HFFc6 (cell line): ENCODE measurements around the gene SNX7. TPM values are rescaled to one million over a fixed set of nuclear protein-coding genes. Genes with fewer than 3 reads are reported as not detected.

ENCODE experiments used
- DNase-seq: peaks from one replicate; pipeline ENCODE4 v3.0.0-alpha.2; 2018
- H3K27ac Mint-ChIP-seq: 2 replicates; pipeline ENCODE4 v1.8.0; 2020; ENCODE audit warnings: mild to moderate bottlenecking, mixed read lengths
- H3K27me3 Mint-ChIP-seq: 2 replicates; pipeline ENCODE4 v1.8.0; 2021; ENCODE audit warnings: mild to moderate bottlenecking, moderate library complexity, mixed read lengths; ENCODE audit not compliant: insufficient read depth
- H3K36me3 Mint-ChIP-seq: 2 replicates; pipeline ENCODE4 v1.8.0; 2021; ENCODE audit warnings: low read depth, mixed read lengths
- H3K4me1 Mint-ChIP-seq: 2 replicates; pipeline ENCODE4 v1.8.0; 2020; ENCODE audit warnings: low read depth, mixed read lengths
- H3K4me3 Mint-ChIP-seq: 2 replicates; pipeline ENCODE4 v1.8.0; 2020; ENCODE audit warnings: mild to moderate bottlenecking, moderate library complexity, mixed read lengths
- H3K9me3 Mint-ChIP-seq: 2 replicates; pipeline ENCODE4 v1.8.0; 2020; ENCODE audit warnings: mild to moderate bottlenecking, mixed read lengths
- total RNA-seq, 6 experiments: library from RNA; stranded (reverse); fragmentation: NEBNext Ultra II Directional; extraction: Animal tissue kit (Norgen Biotek cat#: 25700); gene quantifications; 2 replicates in 1 of 6; 3 replicates in 5 of 6; pipeline ENCODE4 v1.2.3, GENCODE V29; 2021
- TF ChIP-seq, protein P1 (sequence below): fragments of 200-600 bp; sonication (generic); IDR thresholded peaks from 2 replicates; pipeline ENCODE4 v1.5.0; 2021; ENCODE audit warnings: antibody characterized with exemption, mild to moderate bottlenecking

SNX7 gene
- total RNA-seq, 6 experiments from 2014 or later, result 26.3 to 35.2 (median 32.8) TPM

DNA sequence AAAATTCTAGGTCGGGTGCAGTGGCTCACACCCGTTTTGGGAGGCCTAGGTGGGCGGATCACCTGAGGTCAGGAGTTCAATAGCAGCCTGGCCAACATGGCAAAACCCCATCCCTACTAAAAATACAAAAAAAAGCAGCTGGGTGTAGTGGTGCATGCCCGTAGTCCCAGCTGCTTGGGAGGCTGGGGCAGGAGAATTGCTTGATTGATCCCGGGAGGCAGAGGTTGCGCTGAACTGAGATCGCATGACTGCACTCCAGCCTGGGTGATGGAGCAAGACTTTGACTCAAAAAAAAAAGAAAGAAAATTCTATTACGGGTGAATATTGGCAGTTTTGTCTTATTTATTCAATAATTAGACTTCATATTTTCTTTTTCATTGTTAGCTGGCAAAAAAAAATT is 62.1 kb downstream of the SNX7 start:
- no peaks in the 10 kb centered on the region for H3K27me3 Mint-ChIP-seq
- TF ChIP-seq, protein P1, sequence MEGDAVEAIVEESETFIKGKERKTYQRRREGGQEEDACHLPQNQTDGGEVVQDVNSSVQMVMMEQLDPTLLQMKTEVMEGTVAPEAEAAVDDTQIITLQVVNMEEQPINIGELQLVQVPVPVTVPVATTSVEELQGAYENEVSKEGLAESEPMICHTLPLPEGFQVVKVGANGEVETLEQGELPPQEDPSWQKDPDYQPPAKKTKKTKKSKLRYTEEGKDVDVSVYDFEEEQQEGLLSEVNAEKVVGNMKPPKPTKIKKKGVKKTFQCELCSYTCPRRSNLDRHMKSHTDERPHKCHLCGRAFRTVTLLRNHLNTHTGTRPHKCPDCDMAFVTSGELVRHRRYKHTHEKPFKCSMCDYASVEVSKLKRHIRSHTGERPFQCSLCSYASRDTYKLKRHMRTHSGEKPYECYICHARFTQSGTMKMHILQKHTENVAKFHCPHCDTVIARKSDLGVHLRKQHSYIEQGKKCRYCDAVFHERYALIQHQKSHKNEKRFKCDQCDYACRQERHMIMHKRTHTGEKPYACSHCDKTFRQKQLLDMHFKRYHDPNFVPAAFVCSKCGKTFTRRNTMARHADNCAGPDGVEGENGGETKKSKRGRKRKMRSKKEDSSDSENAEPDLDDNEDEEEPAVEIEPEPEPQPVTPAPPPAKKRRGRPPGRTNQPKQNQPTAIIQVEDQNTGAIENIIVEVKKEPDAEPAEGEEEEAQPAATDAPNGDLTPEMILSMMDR, result no peak
- H3K36me3 Mint-ChIP-seq, result peaks cover 19% of the 10 kb centered on the region
- H3K9me3 Mint-ChIP-seq, result no peaks in the 10 kb centered on the region
- no peaks in the 10 kb centered on the region for H3K4me1 Mint-ChIP-seq
- DNase-seq, result no peak
- H3K4me3 Mint-ChIP-seq, result no peak overlapping the region
- H3K27ac Mint-ChIP-seq, result no peak overlapping the region

DNA sequence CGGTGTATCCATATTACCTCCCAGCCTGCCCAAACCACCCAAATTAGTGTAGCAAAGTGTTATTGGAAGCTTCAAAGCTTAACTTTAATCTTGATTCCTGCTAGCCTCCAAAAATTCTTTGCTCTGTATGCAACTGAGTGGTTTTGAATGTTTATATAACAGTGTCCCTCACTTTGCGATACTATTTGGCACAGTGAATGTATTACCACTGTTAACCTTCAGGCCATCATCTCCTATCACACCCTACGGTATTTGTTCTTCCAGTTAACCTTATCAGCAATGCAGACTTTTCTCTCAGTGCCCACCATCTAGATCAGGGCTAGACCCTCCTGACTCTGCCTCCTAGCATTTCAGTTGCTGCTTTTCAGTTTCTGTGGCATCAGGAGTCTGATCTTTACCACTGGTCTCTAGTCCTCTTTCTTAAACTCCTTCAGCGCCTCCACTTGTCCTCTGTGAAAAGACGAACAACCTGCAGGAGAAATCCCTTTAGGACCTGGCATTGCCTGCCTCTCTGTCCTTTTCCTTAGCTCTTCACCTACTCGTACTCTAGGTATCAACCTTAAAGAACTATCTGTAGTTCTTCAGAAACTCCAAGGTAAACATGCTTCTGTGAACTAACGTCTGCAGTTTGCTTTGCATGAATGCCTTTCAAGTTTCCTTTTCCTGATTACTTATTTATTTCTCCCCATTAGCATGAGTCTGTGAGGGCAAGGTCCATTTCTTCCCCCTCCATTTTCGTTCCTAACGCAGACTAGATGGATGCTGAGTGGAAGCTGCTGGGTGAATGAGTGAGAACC is 71.7 kb downstream of the SNX7 start:
- no peak overlapping the region for H3K4me3 Mint-ChIP-seq
- TF ChIP-seq, protein P1, result no peak
- H3K36me3 Mint-ChIP-seq, result peaks cover 4% of the 10 kb centered on the region; the same call in 1 of the 2 replicates
- peaks cover 12% of the 10 kb centered on the region; the same call in 1 of the 2 replicates for H3K4me1 Mint-ChIP-seq
- no peaks in the 10 kb centered on the region for H3K27me3 Mint-ChIP-seq
- no peak overlapping the region for H3K27ac Mint-ChIP-seq
- DNase-seq, result no peak
- H3K9me3 Mint-ChIP-seq, result no peaks in the 10 kb centered on the region

- Mint-ChIP-seq H3K27ac (no peak overlapping the region), H3K36me3 (no peaks in the 10 kb centered on the region), H3K4me3 (no peak overlapping the region), H3K27me3 (no peaks in the 10 kb centered on the region), H3K9me3 (no peaks in the 10 kb centered on the region), H3K4me1 (peaks cover 12% of the 10 kb centered on the region; the same call in 1 of the 2 replicates)
- DNase-seq, result no peak
- TF ChIP-seq, protein P1, result no peak
Measured at GRCh38 chr1:98733782-98734112, 72.2 kb downstream of the SNX7 start.

DNA sequence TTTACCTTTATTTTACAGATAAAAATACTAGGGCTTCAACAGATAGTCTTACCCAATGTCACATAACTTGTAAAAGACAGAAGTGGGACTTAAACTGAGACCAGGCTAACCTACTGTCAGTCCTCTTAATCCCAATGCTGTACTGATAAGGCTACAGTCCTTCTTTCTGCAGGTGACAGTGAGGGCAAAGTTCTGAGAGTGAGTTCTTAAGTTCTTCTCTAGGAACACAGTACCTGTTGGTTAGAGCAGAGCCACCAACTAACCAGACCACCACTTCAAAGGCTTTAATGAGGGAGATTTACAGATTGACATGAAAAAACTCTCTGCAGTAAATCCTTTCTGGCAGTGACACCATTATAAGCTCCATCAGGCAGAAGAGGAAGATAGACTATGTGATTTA is 74.2 kb downstream of the SNX7 start:
- Mint-ChIP-seq H3K9me3 (no peaks in the 10 kb centered on the region), H3K27ac (no peak overlapping the region), H3K4me1 (peaks cover 12% of the 10 kb centered on the region; the same call in 1 of the 2 replicates), H3K36me3 (no peaks in the 10 kb centered on the region), H3K4me3 (no peak overlapping the region), H3K27me3 (no peaks in the 10 kb centered on the region)
- no peak for DNase-seq
- TF ChIP-seq, protein P1, result no peak

GRCh38 chr1:98737835-98738234 is 76.3 kb downstream of the SNX7 start:
- Mint-ChIP-seq H3K4me1 (peaks cover 12% of the 10 kb centered on the region; the same call in 1 of the 2 replicates), H3K36me3 (no peaks in the 10 kb centered on the region), H3K9me3 (no peaks in the 10 kb centered on the region), H3K27me3 (no peaks in the 10 kb centered on the region), H3K27ac (no peak overlapping the region), H3K4me3 (no peak overlapping the region)
- DNase-seq, result no peak
- TF ChIP-seq, protein P1, result no peak
